Posterior vena cava (tissue), 2 donors: Measurements from ENCODE around the gene TMA7. TPM values are rescaled to one million over a fixed set of nuclear protein-coding genes. Genes with fewer than 3 reads are reported as not detected.

Source experiments
- DNase-seq: peaks from one replicate; pipeline ENCODE4 v3.0.0-alpha.2; 2020; ENCODE audit warnings: low spot score
- intact Hi-C, 2 donors: fragments of 100-400 bp; cut with DNase I; formaldehyde crosslinking; loops; one replicate each; pipeline versions ENCODE4 v1.14.1 to v1.14.2; 2022 to 2023
- total RNA-seq, 2 donors: library from RNA; stranded (reverse); fragmentation: NEBNext Ultra II Directional; extraction: Animal tissue kit (Norgen Biotek cat#: 25700); gene quantifications; one replicate each; pipeline ENCODE4 v1.2.1, GENCODE V29; 2021
- donor health status: DM: yes; HTN: yes; CAD: no.
- donor health status: DM: yes; HTN: yes; CAD: no.

Gene TMA7
- total RNA-seq, 2 donors from 2014 or later, result 112 to 178 TPM

GRCh38 chr3:48431224-48432029, 8.6 kb upstream of the TMA7 start:
- intact Hi-C loops, result loop anchor here in 1 of 2 donors (2.0 kb wide), 1 partner anchor 29 kb away; no protein-coding TSS in a partner anchor
- DNase-seq, result peak; percentile 3

- intact Hi-C loops, result no loop called here
- peak; percentile 67 for DNase-seq
These were observed 7.4 kb upstream of the TMA7 start for GRCh38 chr3:48432411-48433371.

- intact Hi-C loops, result no loop called here
- DNase-seq, result peak; percentile 83
These were observed 6.5 kb upstream of the TMA7 start for GRCh38 chr3:48433472-48434118.

GRCh38 chr3:48434591-48435222, 5.3 kb upstream of the TMA7 start:
- intact Hi-C loops, result loop anchor here (5.0 kb wide), 1 partner anchor 162 kb away; no protein-coding TSS in a partner anchor
- peak; percentile 78 for DNase-seq

GRCh38 chr3:48435223-48435595, 4.8 kb upstream of the TMA7 start:
- no peak for DNase-seq
- intact Hi-C loops, result loop anchor here (5.0 kb wide), 1 partner anchor 163 kb away; no protein-coding TSS in a partner anchor

- intact Hi-C loops, result loop anchor here (2.0 to 5.0 kb wide), 2 partner anchors 37 to 164 kb away; no protein-coding TSS in a partner anchor
- peak; percentile 95 for DNase-seq
These were observed 4.1 kb upstream of the TMA7 start for GRCh38 chr3:48435774-48436476.

- peak; percentile 65 for DNase-seq
- intact Hi-C loops, result loop anchor here (2.0 to 5.0 kb wide), 2 partner anchors 38 to 164 kb away; no protein-coding TSS in a partner anchor
These were observed 3.6 kb upstream of the TMA7 start for GRCh38 chr3:48436477-48436787.

- peak; percentile 47 for DNase-seq
- intact Hi-C loops, result loop anchor here (2.0 to 5.0 kb wide), 2 partner anchors 38 to 165 kb away; no protein-coding TSS in a partner anchor
These were observed 3.2 kb upstream of the TMA7 start for GRCh38 chr3:48436855-48437254.

GRCh38 chr3:48437812-48438211, 2.2 kb upstream of the TMA7 start:
- intact Hi-C loops, result loop anchor here (2.0 to 5.0 kb wide), 2 partner anchors 39 to 166 kb away; no protein-coding TSS in a partner anchor
- peak; percentile 3 for DNase-seq

- DNase-seq, result peak; percentile 74
- intact Hi-C loops, result no loop called here
These were observed 517 bp downstream of the TMA7 start for GRCh38 chr3:48440590-48440958.

GRCh38 chr3:48441940-48442339, 1.9 kb downstream of the TMA7 start:
- peak; percentile 4 for DNase-seq
- intact Hi-C loops, result no loop called here

GRCh38 chr3:48445277-48445882, 5.3 kb downstream of the TMA7 start:
- DNase-seq, result peak; percentile 3
- intact Hi-C loops, result loop anchor here in 1 of 2 donors (5.0 kb wide), 1 partner anchor 107 kb away; no protein-coding TSS in a partner anchor

- intact Hi-C loops, result loop anchor here in 1 of 2 donors (5.0 kb wide), 1 partner anchor 106 kb away; no protein-coding TSS in a partner anchor
- peak; percentile 15 for DNase-seq
These were observed 6.0 kb downstream of the TMA7 start for GRCh38 chr3:48446043-48446424.

GRCh38 chr3:48446425-48447193, 6.6 kb downstream of the TMA7 start, which contains the start of gene ATRIP:
Gene ATRIP (plus strand): TSS chr3:48446737. CDS start chr3:48446846, 109 bp downstream.
- peak; percentile 97 for DNase-seq
- intact Hi-C loops, result loop anchor here in 1 of 2 donors (5.0 kb wide), 1 partner anchor 106 kb away; no protein-coding TSS in a partner anchor

GRCh38 chr3:48451270-48451669, 11.2 kb downstream of the TMA7 start:
- DNase-seq, result no peak
- intact Hi-C loops, result no loop called here

- intact Hi-C loops, result no loop called here
- DNase-seq, result no peak
These were observed 16.4 kb downstream of the TMA7 start for GRCh38 chr3:48456456-48456855.

- DNase-seq, result no peak
- intact Hi-C loops, result no loop called here
These were observed 19.3 kb downstream of the TMA7 start for GRCh38 chr3:48459331-48459730.
